Fibroblast of skin of right biceps (primary cell): ENCODE data around the gene CCDC27.

Source experiments
- DNase-seq: peaks from one replicate; pipeline ENCODE4 v3.0.0-alpha.2; 2013

Gene CCDC27

DNA sequence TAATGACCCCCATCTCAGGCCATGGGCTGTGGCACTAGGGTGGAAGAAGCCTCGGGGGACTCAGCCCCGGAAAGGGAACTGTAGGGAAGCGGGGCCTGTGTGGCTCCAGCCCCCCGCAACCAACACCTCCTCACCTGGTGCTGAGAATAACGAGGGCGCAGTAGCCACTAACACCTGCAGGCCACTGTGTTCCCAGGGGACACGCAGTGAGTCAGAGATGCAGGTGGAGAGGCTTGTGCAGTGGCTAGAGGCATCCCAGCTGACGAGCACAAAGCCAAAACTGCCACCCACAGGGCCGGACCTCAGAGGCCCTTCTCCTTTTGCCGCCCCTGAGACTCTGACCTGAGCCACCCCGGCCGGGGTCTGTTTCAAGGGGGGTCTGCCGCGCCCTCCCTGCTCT lies 33.5 kb upstream of the CCDC27 start:
- DNase-seq: no peak

GRCh38 chr1:3721955-3722465 lies 30.2 kb upstream of the CCDC27 start:
- no peak for DNase-seq

DNA sequence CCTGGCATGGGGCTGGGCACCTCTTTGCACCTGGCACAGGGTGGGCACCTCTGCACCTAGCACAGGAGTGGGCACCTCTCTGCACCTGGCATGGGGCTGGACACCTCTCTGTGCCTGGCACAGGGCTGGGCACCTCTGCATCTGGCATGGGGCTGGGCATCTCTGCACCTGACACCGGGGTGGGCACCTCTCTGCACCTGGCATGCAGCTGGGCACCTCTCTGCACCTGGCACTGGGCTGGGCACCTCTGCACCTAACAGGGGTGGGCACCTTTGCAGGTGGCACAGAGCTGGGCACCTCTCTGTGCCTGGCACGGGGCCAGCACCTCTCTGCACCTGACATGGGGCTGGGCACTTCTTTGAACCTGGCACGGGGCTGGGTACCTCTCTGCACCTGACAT lies 29.4 kb upstream of the CCDC27 start:
- no peak for DNase-seq

DNA sequence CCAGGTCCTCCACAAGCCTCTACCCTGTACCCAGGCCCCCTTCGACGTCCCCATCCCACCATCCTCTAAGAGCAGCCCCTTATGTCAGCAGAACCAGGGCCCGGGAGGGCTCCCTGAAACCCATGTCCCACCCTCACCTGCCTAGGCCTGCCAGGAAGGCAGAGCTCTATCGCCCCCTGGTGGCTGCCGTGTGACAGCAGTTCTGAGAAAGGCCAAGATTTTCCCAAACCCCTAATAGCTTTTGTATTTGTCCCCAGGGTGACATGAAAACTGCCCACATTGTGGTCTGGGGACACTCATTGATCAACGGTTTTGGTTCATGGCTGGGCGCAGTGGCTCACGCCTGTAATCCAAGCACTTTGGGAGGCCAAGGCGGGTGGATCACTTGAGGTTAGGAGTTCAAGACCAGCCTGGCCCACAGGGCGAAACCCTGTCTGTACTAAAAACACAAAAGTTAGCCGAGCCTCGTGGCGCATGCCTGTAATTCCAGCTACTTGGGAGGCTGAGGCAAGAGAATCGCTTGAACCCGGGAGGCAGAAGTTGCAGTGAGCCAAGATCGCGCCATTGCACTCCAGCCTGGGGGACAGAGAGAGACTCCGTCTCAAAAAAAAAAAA lies 27.7 kb upstream of the CCDC27 start:
- peak; percentile 42 for DNase-seq

GRCh38 chr1:3725366-3725765 lies 26.9 kb upstream of the CCDC27 start:
- no peak for DNase-seq

GRCh38 chr1:3727042-3727824 lies 25.0 kb upstream of the CCDC27 start:
- DNase-seq: no peak

- no peak for DNase-seq
Observed at GRCh38 chr1:3727825-3728776, 24.1 kb upstream of the CCDC27 start.

DNA sequence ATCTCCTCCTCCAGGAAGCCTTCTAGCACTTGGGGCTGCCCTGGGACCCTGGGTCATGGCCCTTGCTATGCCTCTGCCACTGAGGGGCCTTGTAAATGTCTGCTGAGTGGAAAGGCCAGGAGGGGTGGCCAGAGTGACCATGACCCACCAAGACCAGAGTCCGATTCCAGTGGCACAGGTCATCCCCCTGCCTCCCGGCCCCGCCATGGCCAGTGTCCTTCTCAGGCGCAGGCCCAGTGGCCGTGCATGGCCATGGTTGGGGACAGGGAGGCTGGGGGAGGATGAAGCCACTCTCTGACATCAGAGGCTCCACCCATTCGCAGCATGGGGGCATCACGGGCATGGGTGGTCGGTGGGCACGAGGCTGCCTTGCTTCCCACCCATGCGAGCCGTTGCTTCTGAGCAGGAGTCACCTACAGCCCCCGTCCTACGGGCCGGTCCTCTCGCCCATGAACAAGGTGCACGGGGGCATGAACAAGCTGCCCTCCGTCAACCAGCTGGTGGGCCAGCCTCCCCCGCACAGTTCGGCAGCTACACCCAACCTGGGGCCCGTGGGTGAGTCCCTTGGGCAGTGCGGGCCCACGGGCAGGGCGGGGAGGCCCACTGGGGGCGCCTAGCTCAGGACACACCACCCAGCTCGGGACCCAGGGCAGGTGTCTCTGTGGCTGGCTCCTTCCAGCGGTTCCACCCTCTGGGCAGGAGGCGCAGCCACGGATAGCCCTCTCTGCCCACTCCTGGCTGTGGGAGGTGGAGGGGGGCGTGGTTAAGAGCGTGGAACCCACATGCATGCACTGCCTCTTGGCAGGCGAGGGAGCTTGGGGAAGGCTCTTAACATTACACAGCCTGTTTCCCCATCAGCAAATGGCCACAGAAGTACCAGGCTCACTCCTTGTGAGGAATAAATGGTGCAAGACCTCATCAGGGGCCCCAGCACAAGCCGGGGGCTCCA lies 22.4 kb upstream of the CCDC27 start:
- DNase-seq: no peak

- DNase-seq: no peak
Observed at GRCh38 chr1:3730543-3731247, 21.6 kb upstream of the CCDC27 start.

DNA sequence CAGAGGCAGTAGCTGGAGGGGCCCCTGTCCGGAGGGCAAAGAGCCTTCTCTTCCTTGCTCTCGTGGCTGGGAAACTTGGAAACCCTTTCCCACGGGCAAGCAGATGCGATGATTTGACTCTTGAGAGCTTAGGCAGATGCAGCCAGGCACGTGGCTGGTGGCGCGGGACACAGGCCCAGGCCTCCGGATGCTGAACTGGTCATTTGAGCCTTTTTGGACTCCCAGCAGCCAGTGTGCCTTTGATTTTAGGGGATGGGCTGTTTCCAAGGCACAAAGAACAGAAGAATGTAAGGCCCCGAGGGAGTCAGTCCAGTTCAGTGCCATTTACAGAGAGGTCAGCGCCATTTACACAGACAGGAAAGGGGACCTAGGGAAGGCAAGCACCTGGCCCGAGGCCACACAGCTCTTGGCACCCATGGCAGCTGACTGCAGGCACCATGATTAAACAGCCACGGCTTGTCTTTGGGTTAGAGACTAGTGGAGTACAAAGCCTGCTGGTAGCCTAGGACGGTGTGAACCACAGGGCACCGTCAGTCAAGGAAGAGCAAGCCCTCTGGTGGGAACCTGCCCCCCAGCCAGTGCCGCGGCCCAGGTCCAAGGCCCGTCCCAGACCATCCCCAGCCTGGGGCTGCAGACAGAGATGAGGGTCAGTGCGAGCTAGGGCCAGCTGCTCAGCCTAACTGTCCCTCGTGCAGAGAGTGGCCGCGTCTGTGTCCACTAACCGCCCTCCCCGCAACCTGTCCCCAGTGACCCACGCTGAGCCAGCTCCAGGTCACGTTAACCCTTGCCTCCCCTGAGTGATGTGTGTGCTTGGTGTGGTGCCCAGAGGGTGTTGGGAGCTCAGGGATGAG lies 20.4 kb upstream of the CCDC27 start:
- no peak for DNase-seq

DNA sequence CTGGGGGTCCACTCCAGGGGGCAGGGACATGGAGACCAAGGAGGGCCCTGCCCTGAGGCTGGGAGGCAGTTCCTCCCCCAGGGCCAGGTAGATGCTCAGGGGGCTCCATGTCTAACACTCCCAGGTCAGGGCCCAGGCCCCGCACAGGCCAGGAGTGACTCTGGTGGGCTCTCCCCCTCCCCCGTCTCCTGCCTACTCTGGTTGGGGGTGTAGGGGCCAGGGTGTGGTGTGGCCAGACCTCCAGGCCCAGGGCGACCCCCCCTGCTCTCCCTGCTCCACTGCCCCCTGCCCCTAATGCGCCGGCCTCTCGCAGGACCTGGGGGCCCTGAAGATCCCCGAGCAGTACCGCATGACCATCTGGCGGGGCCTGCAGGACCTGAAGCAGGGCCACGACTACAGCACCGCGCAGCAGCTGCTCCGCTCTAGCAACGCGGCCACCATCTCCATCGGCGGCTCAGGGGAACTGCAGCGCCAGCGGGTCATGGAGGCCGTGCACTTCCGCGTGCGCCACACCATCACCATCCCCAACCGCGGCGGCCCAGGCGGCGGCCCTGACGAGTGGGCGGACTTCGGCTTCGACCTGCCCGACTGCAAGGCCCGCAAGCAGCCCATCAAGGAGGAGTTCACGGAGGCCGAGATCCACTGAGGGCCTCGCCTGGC lies 19.7 kb upstream of the CCDC27 start:
- peak; percentile 8 for DNase-seq

DNA sequence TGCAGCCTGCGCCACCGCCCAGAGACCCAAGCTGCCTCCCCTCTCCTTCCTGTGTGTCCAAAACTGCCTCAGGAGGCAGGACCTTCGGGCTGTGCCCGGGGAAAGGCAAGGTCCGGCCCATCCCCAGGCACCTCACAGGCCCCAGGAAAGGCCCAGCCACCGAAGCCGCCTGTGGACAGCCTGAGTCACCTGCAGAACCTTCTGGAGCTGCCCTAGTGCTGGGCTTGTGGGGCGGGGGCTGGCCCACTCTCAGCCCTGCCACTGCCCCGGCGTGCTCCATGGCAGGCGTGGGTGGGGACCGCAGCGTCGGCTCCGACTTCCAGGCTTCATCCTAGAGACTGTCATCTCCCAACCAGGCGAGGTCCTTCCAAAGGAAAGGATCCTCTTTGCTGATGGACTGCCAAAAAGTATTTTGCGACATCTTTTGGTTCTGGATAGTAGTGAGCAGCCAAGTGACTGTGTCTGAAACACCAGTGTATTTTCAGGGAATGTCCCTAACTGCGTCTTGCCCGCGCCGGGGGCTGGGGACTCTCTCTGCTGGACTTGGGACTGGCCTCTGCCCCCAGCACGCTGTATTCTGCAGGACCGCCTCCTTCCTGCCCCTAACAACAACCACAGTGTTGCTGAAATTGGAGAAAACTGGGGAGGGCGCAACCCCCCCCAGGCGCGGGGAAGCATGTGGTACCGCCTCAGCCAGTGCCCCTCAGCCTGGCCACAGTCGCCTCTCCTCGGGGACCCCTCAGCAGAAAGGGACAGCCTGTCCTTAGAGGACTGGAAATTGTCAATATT lies 19.0 kb upstream of the CCDC27 start:
- no peak for DNase-seq

GRCh38 chr1:3733883-3734589 lies 18.2 kb upstream of the CCDC27 start:
- no peak for DNase-seq

DNA sequence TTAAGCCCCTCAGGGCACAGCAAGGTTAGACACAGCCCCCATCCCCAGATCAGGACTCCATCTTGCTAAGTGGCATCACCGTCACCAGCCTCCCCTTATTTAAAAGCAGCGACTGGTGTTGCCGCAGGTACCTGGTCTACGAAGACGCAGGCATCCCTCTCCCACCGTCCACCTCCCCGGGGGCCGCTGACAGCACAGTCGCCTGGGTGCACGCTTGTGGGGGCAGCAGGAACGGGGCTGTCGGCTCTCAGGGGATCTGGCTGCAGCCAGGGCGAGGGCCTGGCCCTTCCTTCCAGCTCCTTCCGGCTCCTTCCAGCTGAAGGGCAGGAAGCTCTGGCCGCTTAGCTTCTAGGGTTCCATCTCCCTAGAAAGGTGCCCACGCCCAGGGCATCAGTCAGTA lies 17.6 kb upstream of the CCDC27 start:
- DNase-seq: no peak

DNA sequence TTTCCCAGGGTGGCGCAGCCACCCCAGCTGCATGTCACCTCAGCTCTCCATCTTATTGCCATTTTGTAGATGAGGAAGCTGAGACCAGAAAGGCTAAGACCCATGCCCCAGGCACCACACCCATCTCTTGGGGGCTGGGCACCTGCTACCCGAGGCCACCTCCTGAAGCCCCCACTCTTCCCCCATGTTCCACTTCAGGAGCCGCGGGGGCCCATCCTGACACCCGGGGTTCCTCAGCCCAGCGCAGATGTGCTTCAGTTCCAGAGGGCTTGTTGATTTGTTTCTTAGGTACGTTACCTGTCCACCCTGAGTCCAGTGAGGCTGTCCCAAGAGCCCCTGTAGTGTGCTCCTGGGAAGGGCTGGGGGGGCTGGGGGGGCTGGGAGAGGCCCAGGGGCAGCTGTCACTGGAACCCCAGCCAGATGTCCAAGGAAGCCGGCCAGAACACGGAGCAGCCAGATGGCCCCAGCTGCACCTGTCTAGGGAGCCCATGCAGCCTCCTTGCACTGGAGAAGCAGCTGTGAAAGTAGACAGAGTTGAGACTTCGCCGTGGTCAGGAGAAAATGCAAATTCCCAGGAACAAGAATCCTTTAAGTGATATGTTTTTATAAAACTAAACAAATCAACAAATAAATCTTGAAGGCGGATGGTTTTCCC lies 17.1 kb upstream of the CCDC27 start:
- no peak for DNase-seq

GRCh38 chr1:3735688-3736087 lies 16.6 kb upstream of the CCDC27 start:
- no peak for DNase-seq

DNA sequence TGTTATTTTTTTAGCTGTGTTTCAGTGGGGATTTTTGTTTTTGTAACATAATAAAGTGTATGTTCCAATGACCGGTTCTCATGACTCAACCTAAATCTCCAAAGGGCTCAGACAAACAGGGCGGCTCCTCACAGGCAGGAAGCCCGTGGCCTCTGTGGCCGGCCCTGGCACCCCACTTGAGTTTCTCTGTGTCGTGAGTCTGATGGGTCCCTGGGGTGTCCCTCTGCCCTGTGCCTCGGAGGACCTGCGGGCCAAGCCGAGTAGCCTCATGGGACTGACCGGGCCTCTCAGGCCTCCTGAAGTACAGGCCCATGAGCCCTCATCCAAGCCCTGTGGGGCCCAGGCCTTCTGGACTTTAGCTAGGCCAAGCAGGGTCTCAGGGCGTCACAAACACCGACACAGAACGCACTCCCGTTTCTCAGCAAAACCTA lies 16.1 kb upstream of the CCDC27 start:
- no peak for DNase-seq

DNA sequence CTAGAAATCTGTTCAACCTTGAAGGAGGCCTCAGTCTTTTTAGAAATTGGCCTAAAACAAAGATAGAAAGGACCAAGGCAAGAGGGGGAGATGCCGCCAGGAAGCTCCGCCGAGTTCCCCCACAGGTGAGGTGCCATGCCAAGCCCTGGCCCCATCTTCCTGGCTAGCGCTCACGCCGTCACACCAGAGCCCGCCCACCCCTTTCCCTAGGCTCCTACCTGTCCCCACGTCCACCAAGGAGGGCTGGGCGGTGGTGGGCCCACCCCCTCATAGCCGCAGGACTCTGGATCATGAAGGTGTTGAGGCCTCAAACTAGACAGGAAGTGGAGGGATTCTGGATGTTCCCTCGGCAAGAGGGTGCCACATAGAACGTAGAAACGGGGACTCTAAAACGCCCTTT lies 15.5 kb upstream of the CCDC27 start:
- no peak for DNase-seq
